Fibroblast of pulmonary artery (primary cell): ENCODE measurements around the gene HMMR.

ENCODE experiments used
- DNase-seq: peaks from one replicate; pipeline ENCODE4 v3.0.0-alpha.2; 2010; ENCODE audit warnings: low read depth
- H3K4me3 ChIP-seq: replicated peaks from 2 replicates; pipeline ENCODE4 v1.5.1; 2011; ENCODE audit warnings: low read depth, mild to moderate bottlenecking, control low read depth, low read length, moderate library complexity
- CTCF ChIP-seq: IDR thresholded peaks from 2 replicates; pipeline ENCODE4 v1.5.1; 2011; ENCODE audit warnings: mild to moderate bottlenecking, control low read depth, low read length, inconsistent platforms; ENCODE audit errors: missing control alignments

Gene HMMR

GRCh38 chr5:163437011-163437308 lies 23.5 kb upstream of the HMMR start:
- DNase-seq, result no peak
- peak overlapping the region; percentile 90 for H3K4me3 ChIP-seq
- TF ChIP-seq CTCF, result no peak

GRCh38 chr5:163437309-163438182 lies 22.9 kb upstream of the HMMR start, which contains the start of gene CCNG1:
CCNG1 (plus strand) TSS chr5:163437595; CDS start chr5:163439257, 1,662 bp downstream.
- no peak for TF ChIP-seq CTCF
- H3K4me3 ChIP-seq, result peak within 1 kb of the TSS; percentile 90
- peak; percentile 98 for DNase-seq

- no peak for TF ChIP-seq CTCF
- DNase-seq, result no peak
- peak overlapping the region; percentile 90 for H3K4me3 ChIP-seq
Observed at GRCh38 chr5:163439092-163439425, 21.4 kb upstream of the HMMR start.

- DNase-seq, result no peak
- peak overlapping the region; percentile 90 for H3K4me3 ChIP-seq
- TF ChIP-seq CTCF, result no peak
Observed at GRCh38 chr5:163440954-163441353, 19.5 kb upstream of the HMMR start.

GRCh38 chr5:163444526-163444925 lies 15.9 kb upstream of the HMMR start:
- DNase-seq, result no peak
- H3K4me3 ChIP-seq, result no peak overlapping the region
- TF ChIP-seq CTCF, result no peak

GRCh38 chr5:163445345-163445744 lies 15.1 kb upstream of the HMMR start:
- no peak overlapping the region for H3K4me3 ChIP-seq
- no peak for TF ChIP-seq CTCF
- no peak for DNase-seq

GRCh38 chr5:163447191-163447590 lies 13.2 kb upstream of the HMMR start:
- no peak for TF ChIP-seq CTCF
- DNase-seq, result no peak
- no peak overlapping the region for H3K4me3 ChIP-seq
